ENCODE results near the gene NQO1.
"Not testable (repeated sequence)": the region's sequence is repeated elsewhere in the genome, so short reads cannot be mapped to it uniquely, and the experiment has no call there.

NQO1 gene

GRCh38 chr16:69754469-69755310 is 28.3 kb upstream of the NQO1 start, which contains the start of gene NOB1:
Gene NOB1 (minus strand): TSS chr16:69754926. CDS start chr16:69754910, 16 bp downstream.
- Histone ChIP-seq H3K9me3 (ENCODE audit: control insufficient read depth, insufficient read depth, low read length) (no peaks in the 10 kb centered on the region), H3K9ac (ENCODE audit: low read depth, low read length) (peak within 1 kb of the TSS; percentile 92), H3K4me1 (ENCODE audit: insufficient read depth, low read length) (no peaks in the 10 kb centered on the region), H3K36me3 (ENCODE audit: insufficient read depth, low read length) (peaks cover 19% of the 10 kb centered on the region)

GRCh38 chr16:69754143-69754468 is 27.7 kb upstream of the NQO1 start:
- peaks cover 23% of the 10 kb centered on the region for H3K36me3 ChIP-seq (ENCODE audit: insufficient read depth, low read length)
- H3K4me1 ChIP-seq (ENCODE audit: insufficient read depth, low read length): no peaks in the 10 kb centered on the region
- H3K9ac ChIP-seq (ENCODE audit: low read depth, low read length): peak overlapping the region; percentile 92
- no peaks in the 10 kb centered on the region for H3K9me3 ChIP-seq (ENCODE audit: control insufficient read depth, insufficient read depth, low read length)

GRCh38 chr16:69748694-69749345 is 22.5 kb upstream of the NQO1 start:
- H3K36me3 ChIP-seq (ENCODE audit: insufficient read depth, low read length): peaks cover 53% of the 10 kb centered on the region
- H3K4me1 ChIP-seq (ENCODE audit: insufficient read depth, low read length): no peaks in the 10 kb centered on the region

GRCh38 chr16:69747115-69747514 is 20.8 kb upstream of the NQO1 start:
- Histone ChIP-seq H3K9me3 (ENCODE audit: control insufficient read depth, insufficient read depth, low read length) (no peaks in the 10 kb centered on the region), H3K36me3 (ENCODE audit: insufficient read depth, low read length) (peaks cover 57% of the 10 kb centered on the region), H3K9ac (ENCODE audit: low read depth, low read length) (no peak overlapping the region), H3K4me1 (ENCODE audit: insufficient read depth, low read length) (no peaks in the 10 kb centered on the region)

More at GRCh38 chr16:69748694-69749345, 22.5 kb upstream of the NQO1 start:
- no peaks in the 10 kb centered on the region for H3K9me3 ChIP-seq (ENCODE audit: control insufficient read depth, insufficient read depth, low read length)
- no peak overlapping the region for H3K9ac ChIP-seq (ENCODE audit: low read depth, low read length)

- H3K36me3 ChIP-seq (ENCODE audit: insufficient read depth, low read length): peaks cover 57% of the 10 kb centered on the region
- H3K4me1 ChIP-seq (ENCODE audit: insufficient read depth, low read length): no peaks in the 10 kb centered on the region
- H3K9me3 ChIP-seq (ENCODE audit: control insufficient read depth, insufficient read depth, low read length): no peaks in the 10 kb centered on the region
- H3K9ac ChIP-seq (ENCODE audit: low read depth, low read length): no peak overlapping the region
Observed at GRCh38 chr16:69745959-69746358, 19.6 kb upstream of the NQO1 start.

GRCh38 chr16:69745232-69745612 is 18.9 kb upstream of the NQO1 start:
- Histone ChIP-seq H3K9me3 (ENCODE audit: control insufficient read depth, insufficient read depth, low read length) (no peaks in the 10 kb centered on the region), H3K4me1 (ENCODE audit: insufficient read depth, low read length) (no peaks in the 10 kb centered on the region), H3K9ac (ENCODE audit: low read depth, low read length) (no peak overlapping the region), H3K36me3 (ENCODE audit: insufficient read depth, low read length) (peaks cover 54% of the 10 kb centered on the region)

GRCh38 chr16:69744363-69745231 is 18.2 kb upstream of the NQO1 start:
- Histone ChIP-seq H3K36me3 (ENCODE audit: insufficient read depth, low read length) (peaks cover 52% of the 10 kb centered on the region), H3K4me1 (ENCODE audit: insufficient read depth, low read length) (no peaks in the 10 kb centered on the region), H3K9me3 (ENCODE audit: control insufficient read depth, insufficient read depth, low read length) (no peaks in the 10 kb centered on the region), H3K9ac (ENCODE audit: low read depth, low read length) (no peak overlapping the region)

- Histone ChIP-seq H3K9me3 (ENCODE audit: control insufficient read depth, insufficient read depth, low read length) (no peaks in the 10 kb centered on the region), H3K9ac (ENCODE audit: low read depth, low read length) (no peak overlapping the region), H3K4me1 (ENCODE audit: insufficient read depth, low read length) (no peaks in the 10 kb centered on the region), H3K36me3 (ENCODE audit: insufficient read depth, low read length) (peaks cover 40% of the 10 kb centered on the region)
Observed at GRCh38 chr16:69741951-69742904, 15.9 kb upstream of the NQO1 start.

- no peaks in the 10 kb centered on the region for H3K4me1 ChIP-seq (ENCODE audit: insufficient read depth, low read length)
- no peak overlapping the region for H3K9ac ChIP-seq (ENCODE audit: low read depth, low read length)
- H3K9me3 ChIP-seq (ENCODE audit: control insufficient read depth, insufficient read depth, low read length): no peaks in the 10 kb centered on the region
- peaks cover 40% of the 10 kb centered on the region for H3K36me3 ChIP-seq (ENCODE audit: insufficient read depth, low read length)
Observed at GRCh38 chr16:69741519-69741918, 15.2 kb upstream of the NQO1 start.

GRCh38 chr16:69732101-69732500 is 5.7 kb upstream of the NQO1 start:
- Histone ChIP-seq H3K9ac (ENCODE audit: low read depth, low read length) (no peak overlapping the region), H3K36me3 (ENCODE audit: insufficient read depth, low read length) (no peaks in the 10 kb centered on the region), H3K9me3 (ENCODE audit: control insufficient read depth, insufficient read depth, low read length) (no peaks in the 10 kb centered on the region), H3K4me1 (ENCODE audit: insufficient read depth, low read length) (0 out of 2 replicates have a peak, but pooled peaks cover 3% of the 10 kb centered on the region)

GRCh38 chr16:69731280-69731679 is 4.9 kb upstream of the NQO1 start:
- not testable (repeated sequence) for H3K4me1 ChIP-seq (ENCODE audit: insufficient read depth, low read length); H3K36me3 ChIP-seq (ENCODE audit: insufficient read depth, low read length); H3K9me3 ChIP-seq (ENCODE audit: control insufficient read depth, insufficient read depth, low read length); H3K9ac ChIP-seq (ENCODE audit: low read depth, low read length)

GRCh38 chr16:69729030-69729429 is 2.7 kb upstream of the NQO1 start:
- not testable (repeated sequence) for H3K4me1 ChIP-seq (ENCODE audit: insufficient read depth, low read length); H3K9ac ChIP-seq (ENCODE audit: low read depth, low read length); H3K36me3 ChIP-seq (ENCODE audit: insufficient read depth, low read length); H3K9me3 ChIP-seq (ENCODE audit: control insufficient read depth, insufficient read depth, low read length)

GRCh38 chr16:69727916-69728270 is 1.5 kb upstream of the NQO1 start:
- H3K9ac ChIP-seq (ENCODE audit: low read depth, low read length): peak overlapping the region; percentile 62
- H3K4me1 ChIP-seq (ENCODE audit: insufficient read depth, low read length): 0 out of 2 replicates have a peak, but pooled peaks cover 3% of the 10 kb centered on the region
- no peaks in the 10 kb centered on the region for H3K9me3 ChIP-seq (ENCODE audit: control insufficient read depth, insufficient read depth, low read length)
- no peaks in the 10 kb centered on the region for H3K36me3 ChIP-seq (ENCODE audit: insufficient read depth, low read length)
